Smooth muscle cell (in vitro differentiated cells): ENCODE results near the gene GMPR. TPM values are rescaled to one million over a fixed set of nuclear protein-coding genes. Genes with fewer than 3 reads are reported as not detected.

Source experiments
- DNase-seq: peaks from one replicate; lab custom pipeline; 2025; ENCODE audit not compliant: unreplicated experiment; lab: John Stamatoyannopoulos, UW
- H2AFZ ChIP-seq: fragments of 200-600 bp; sonication (generic); 2 replicates; pipeline ENCODE4 v1.6.0; 2016; ENCODE audit warnings: antibody characterized with exemption, low read depth, mild to moderate bottlenecking
- H3F3A ChIP-seq: fragments of 200-600 bp; sonication (generic); 2 replicates; pipeline ENCODE4 v1.6.0; 2017; ENCODE audit warnings: antibody characterized with exemption, low read depth
- H3K27ac ChIP-seq: fragments of 200-600 bp; sonication (generic); 2 replicates; pipeline ENCODE4 v1.5.1; 2016; ENCODE audit warnings: low read depth, mild to moderate bottlenecking
- H3K27me3 ChIP-seq: fragments of 200-600 bp; sonication (generic); 2 replicates; pipeline ENCODE4 v1.6.1; 2016; ENCODE audit warnings: low read depth, mild to moderate bottlenecking
- H3K36me3 ChIP-seq: fragments of 200-600 bp; sonication (generic); 2 replicates; pipeline ENCODE4 v1.5.1; 2016; ENCODE audit warnings: low read depth
- H3K4me1 ChIP-seq: fragments of 200-600 bp; sonication (generic); 2 replicates; pipeline ENCODE4 v1.5.1; 2016; ENCODE audit warnings: low read depth
- H3K4me2 ChIP-seq: fragments of 200-600 bp; sonication (generic); 2 replicates; pipeline ENCODE4 v1.6.0; 2016; ENCODE audit warnings: mild to moderate bottlenecking
- H3K4me3 ChIP-seq: fragments of 200-600 bp; sonication (generic); 2 replicates; pipeline ENCODE4 v1.5.1; 2016; ENCODE audit warnings: mild to moderate bottlenecking
- H3K79me2 ChIP-seq: fragments of 200-600 bp; sonication (generic); 2 replicates; pipeline ENCODE4 v1.6.0; 2016; ENCODE audit warnings: low read depth, mild to moderate bottlenecking
- H3K9ac ChIP-seq: fragments of 200-600 bp; sonication (generic); 2 replicates; pipeline ENCODE4 v1.6.0; 2016; ENCODE audit warnings: low read depth
- H3K9me3 ChIP-seq: fragments of 200-600 bp; sonication (generic); replicated peaks from 2 replicates; pipeline ENCODE4 v1.5.1; 2016; ENCODE audit warnings: low read depth
- H4K20me1 ChIP-seq: fragments of 200-600 bp; sonication (generic); 2 replicates; pipeline ENCODE4 v1.6.0; 2016; ENCODE audit warnings: low read depth
- WGBS: methylation state at CpG from one replicate; pipeline ENCODE4 v1.1.7; 2016; ENCODE audit warnings: low lambda C conversion rate; 5-methylcytosine and 5-hydroxymethylcytosine counted together
- polyA plus RNA-seq: library from polyadenylated mRNA; unstranded; fragments of >200 nt; fragmentation: Nextera tagmentation; extraction: Ambion mirVana; gene quantifications from 2 replicates; pipeline ENCODE4 v1.2.1, GENCODE V29; 2016
- total RNA-seq: library from RNA; depleted of rRNA; stranded (reverse); fragments of >200 nt; gene quantifications from 2 replicates; pipeline ENCODE4 v1.2.3, GENCODE V29; 2014
- TF ChIP-seq, protein P1 (sequence below): fragments of 200-600 bp; sonication (generic); IDR thresholded peaks from 2 replicates; pipeline ENCODE4 v1.5.1; 2017; ENCODE audit warnings: borderline replicate concordance, mild to moderate bottlenecking, antibody characterized with exemption; ENCODE audit not compliant: insufficient read depth, poor library complexity, severe bottlenecking

GMPR gene
- total and polyA plus RNA-seq, 2 experiments from 2014 or later, result 0.74 to 1.3 TPM

DNA sequence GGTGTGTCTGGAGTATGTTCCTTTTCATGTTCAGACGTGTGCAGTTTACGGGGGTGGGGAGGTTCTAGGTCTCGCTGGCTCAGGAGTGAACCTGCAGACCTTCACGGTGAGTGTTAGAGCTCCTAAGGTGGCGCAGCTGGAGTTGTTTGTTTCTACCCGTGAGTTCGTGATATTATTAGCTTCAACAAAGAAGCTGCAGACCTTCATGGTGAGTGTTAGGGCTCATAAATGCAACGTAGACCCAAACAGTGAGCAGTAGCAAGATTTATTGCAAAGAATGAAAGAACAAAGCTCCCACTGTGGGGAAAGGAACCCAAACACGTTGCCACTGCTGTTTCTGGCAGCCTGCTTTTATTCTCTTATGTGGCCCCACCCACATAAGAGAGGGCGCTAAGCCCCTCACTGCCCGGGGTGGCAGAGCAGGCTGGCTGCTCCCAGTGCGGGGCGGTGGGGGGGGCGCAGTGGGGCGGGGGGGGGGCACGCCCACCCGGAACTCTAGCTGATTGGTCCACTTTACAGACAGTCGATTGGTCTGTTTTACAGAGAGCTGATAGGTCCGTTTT, 41.3 kb upstream of the GMPR start:
- H3K79me2 ChIP-seq, result no peaks in the 10 kb centered on the region
- H4K20me1 ChIP-seq, result no peaks in the 10 kb centered on the region
- H3K27me3 ChIP-seq, result no peaks in the 10 kb centered on the region
- no peak overlapping the region for H3K4me3 ChIP-seq
- H3F3A ChIP-seq, result no peaks in the 10 kb centered on the region
- H3K27ac ChIP-seq, result no peak overlapping the region
- H2AFZ ChIP-seq, result no peak overlapping the region
- DNase-seq, result no peak
- H3K4me2 ChIP-seq, result no peak overlapping the region
- H3K9me3 ChIP-seq, result no peaks in the 10 kb centered on the region
- peaks cover 4% of the 10 kb centered on the region for H3K4me1 ChIP-seq
- WGBS, result 86% methylated on average over 18 of the region's 19 CpGs
- H3K36me3 ChIP-seq, result no peaks in the 10 kb centered on the region
- H3K9ac ChIP-seq, result no peak overlapping the region
- TF ChIP-seq, protein P1, sequence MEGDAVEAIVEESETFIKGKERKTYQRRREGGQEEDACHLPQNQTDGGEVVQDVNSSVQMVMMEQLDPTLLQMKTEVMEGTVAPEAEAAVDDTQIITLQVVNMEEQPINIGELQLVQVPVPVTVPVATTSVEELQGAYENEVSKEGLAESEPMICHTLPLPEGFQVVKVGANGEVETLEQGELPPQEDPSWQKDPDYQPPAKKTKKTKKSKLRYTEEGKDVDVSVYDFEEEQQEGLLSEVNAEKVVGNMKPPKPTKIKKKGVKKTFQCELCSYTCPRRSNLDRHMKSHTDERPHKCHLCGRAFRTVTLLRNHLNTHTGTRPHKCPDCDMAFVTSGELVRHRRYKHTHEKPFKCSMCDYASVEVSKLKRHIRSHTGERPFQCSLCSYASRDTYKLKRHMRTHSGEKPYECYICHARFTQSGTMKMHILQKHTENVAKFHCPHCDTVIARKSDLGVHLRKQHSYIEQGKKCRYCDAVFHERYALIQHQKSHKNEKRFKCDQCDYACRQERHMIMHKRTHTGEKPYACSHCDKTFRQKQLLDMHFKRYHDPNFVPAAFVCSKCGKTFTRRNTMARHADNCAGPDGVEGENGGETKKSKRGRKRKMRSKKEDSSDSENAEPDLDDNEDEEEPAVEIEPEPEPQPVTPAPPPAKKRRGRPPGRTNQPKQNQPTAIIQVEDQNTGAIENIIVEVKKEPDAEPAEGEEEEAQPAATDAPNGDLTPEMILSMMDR, result no peak

DNA sequence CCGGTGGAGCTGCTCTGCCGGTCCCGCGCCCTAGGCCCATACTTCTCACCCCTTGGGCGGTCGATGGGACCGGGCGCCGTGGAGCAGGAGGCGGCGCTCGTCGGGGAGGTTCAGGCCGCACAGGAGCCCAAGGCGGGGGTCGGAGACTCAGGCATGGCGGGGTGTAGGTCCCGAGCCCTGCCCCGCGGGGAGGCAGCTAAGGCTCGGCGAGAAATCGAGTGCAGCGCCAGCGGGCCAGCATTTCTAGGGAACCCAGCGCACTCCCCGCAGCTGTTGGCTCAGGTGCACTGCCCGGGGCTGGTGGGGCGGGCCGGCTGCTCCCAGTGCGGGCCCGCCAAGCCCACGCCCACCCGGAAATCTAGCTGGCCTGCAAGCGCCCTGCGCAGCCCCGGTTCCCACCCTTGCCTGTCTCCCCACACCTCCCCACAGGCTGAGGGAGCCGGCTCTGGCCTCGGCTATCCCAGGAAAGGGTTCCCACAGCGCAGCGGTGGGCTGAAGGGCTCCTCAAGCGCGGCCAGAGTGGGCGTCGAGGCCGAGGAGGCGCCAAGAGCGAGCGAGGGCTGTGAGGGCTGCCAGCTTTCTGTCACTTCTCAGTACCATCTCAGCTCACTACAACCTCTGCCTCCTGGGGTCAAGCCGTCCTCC, 40.2 kb upstream of the GMPR start:
- TF ChIP-seq, protein P1, result no peak
- no peaks in the 10 kb centered on the region for H3F3A ChIP-seq
- H3K4me2 ChIP-seq, result no peak overlapping the region
- H3K9me3 ChIP-seq, result no peaks in the 10 kb centered on the region
- no peak for DNase-seq
- no peak overlapping the region for H3K9ac ChIP-seq
- no peaks in the 10 kb centered on the region for H3K27me3 ChIP-seq
- H3K79me2 ChIP-seq, result no peaks in the 10 kb centered on the region
- 99% methylated on average over 37 of the region's 50 CpGs for WGBS
- H3K4me1 ChIP-seq, result peaks cover 4% of the 10 kb centered on the region
- H2AFZ ChIP-seq, result no peak overlapping the region
- no peaks in the 10 kb centered on the region for H4K20me1 ChIP-seq
- H3K36me3 ChIP-seq, result no peaks in the 10 kb centered on the region
- no peak overlapping the region for H3K27ac ChIP-seq
- H3K4me3 ChIP-seq, result no peak overlapping the region

DNA sequence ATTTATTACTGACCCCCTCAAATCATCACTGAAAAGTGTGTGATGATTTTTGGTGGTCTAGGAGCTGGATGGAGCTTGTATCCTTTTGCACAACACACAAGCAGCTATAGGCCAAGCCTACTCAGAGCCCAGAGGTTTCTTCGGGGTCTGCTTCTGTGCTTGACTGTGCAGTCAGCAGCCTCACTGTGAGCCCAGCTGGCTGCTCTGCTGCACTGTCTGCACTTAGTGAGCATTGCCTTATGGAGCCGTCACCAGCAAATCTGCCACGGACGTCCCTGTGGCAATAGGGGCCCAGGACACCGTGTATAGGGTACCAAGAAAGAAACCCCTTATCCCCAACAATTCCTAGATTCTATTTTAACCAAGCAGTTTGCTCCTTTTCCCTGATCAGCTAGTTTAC, 38.6 kb upstream of the GMPR start:
- peak overlapping the region; percentile 85 for H2AFZ ChIP-seq
- TF ChIP-seq, protein P1, result no peak
- H4K20me1 ChIP-seq, result no peaks in the 10 kb centered on the region
- H3K27me3 ChIP-seq, result no peaks in the 10 kb centered on the region
- H3K36me3 ChIP-seq, result no peaks in the 10 kb centered on the region
- H3K9ac ChIP-seq, result no peak overlapping the region
- peaks cover 4% of the 10 kb centered on the region for H3K4me1 ChIP-seq
- H3F3A ChIP-seq, result no peaks in the 10 kb centered on the region
- H3K4me3 ChIP-seq, result no peak overlapping the region
- DNase-seq, result no peak
- H3K4me2 ChIP-seq, result peak overlapping the region; percentile 71
- WGBS, result 44% methylated on average over 5 of the region's 5 CpGs
- H3K79me2 ChIP-seq, result no peaks in the 10 kb centered on the region
- no peaks in the 10 kb centered on the region for H3K9me3 ChIP-seq
- no peak overlapping the region for H3K27ac ChIP-seq

DNA sequence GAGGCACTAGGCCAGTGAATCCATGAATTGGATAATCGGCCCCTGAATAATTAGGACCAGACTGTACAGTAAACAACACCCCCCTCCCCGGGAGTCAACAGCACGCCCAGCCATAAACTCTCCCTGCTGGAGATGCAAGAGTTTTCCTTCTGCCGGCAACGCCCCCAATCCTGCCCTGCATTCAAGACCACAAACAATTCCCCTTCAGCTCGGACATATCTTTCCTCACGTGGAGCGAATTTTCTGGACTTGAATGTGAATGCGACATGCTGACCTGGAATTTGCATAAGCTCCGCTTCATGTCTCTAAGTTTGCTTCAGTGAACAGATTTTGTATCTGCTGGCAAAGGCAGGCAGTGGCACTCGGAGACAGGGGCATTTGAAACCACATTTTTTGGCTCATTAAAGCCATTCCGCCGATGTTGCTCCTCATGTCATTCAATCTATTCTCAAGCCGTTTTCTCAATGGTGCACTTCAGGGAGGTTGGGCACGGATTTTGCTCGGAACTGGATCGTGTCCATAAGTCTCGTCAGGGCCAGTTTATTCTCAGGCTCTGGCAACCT, 38.0 kb upstream of the GMPR start:
- peak overlapping the region; percentile 71 for H3K4me2 ChIP-seq
- TF ChIP-seq, protein P1, result no peak
- H3F3A ChIP-seq, result no peaks in the 10 kb centered on the region
- 66% methylated on average over 18 of the region's 18 CpGs for WGBS
- peaks cover 4% of the 10 kb centered on the region for H3K4me1 ChIP-seq
- no peak overlapping the region for H3K27ac ChIP-seq
- H3K36me3 ChIP-seq, result no peaks in the 10 kb centered on the region
- H3K9me3 ChIP-seq, result no peaks in the 10 kb centered on the region
- no peak overlapping the region for H3K4me3 ChIP-seq
- no peak for DNase-seq
- H3K79me2 ChIP-seq, result no peaks in the 10 kb centered on the region
- peak overlapping the region; percentile 85 for H2AFZ ChIP-seq
- H4K20me1 ChIP-seq, result no peaks in the 10 kb centered on the region
- no peaks in the 10 kb centered on the region for H3K27me3 ChIP-seq
- H3K9ac ChIP-seq, result no peak overlapping the region
